Activated B cell treated with CpG ODN at 0.5 μM for 24 hours (primary cell): Measurements from ENCODE around the gene PRDM5. TPM values are rescaled to one million over a fixed set of nuclear protein-coding genes. Genes with fewer than 3 reads are reported as not detected.

Experiments
- ATAC-seq: fragments of 200-7000 bp; cut with Tn5 transposase; one replicate; pipeline ENCODE4 v1.10.0; 2021; ENCODE audit warnings: low read depth, mild to moderate bottlenecking, moderate library complexity
- CTCF ChIA-PET: fragments of 350-600 bp; sonication (Branson Sonifier 250); formaldehyde crosslinking; loops from one replicate; lab custom pipeline; 2021; ENCODE audit warnings: antibody characterized with exemption; lab: Charles Lee
- POLR2A ChIA-PET: fragments of 350-600 bp; sonication (Branson Sonifier 250); formaldehyde crosslinking; loops from one replicate; lab custom pipeline; 2021; ENCODE audit warnings: antibody characterized with exemption; lab: Charles Lee
- DNase-seq: peaks from one replicate; pipeline ENCODE4 v3.0.0; 2022
- H3K27ac Mint-ChIP-seq: one replicate; pipeline ENCODE4 v1.8.0; 2020; ENCODE audit warnings: mixed read lengths
- H3K27me3 Mint-ChIP-seq: one replicate; pipeline ENCODE4 v1.8.0; 2021; ENCODE audit warnings: mixed read lengths
- H3K36me3 Mint-ChIP-seq: one replicate; pipeline ENCODE4 v1.8.0; 2021; ENCODE audit warnings: low read depth, mixed read lengths
- H3K4me1 Mint-ChIP-seq: one replicate; pipeline ENCODE4 v1.8.0; 2021; ENCODE audit warnings: mixed read lengths
- H3K4me3 Mint-ChIP-seq: one replicate; pipeline ENCODE4 v1.8.0; 2020; ENCODE audit warnings: mild to moderate bottlenecking, mixed read lengths
- H3K9me3 Mint-ChIP-seq: one replicate; pipeline ENCODE4 v1.8.0; 2020; ENCODE audit warnings: mixed read lengths
- CTCF ChIP-seq: fragments of 200-600 bp; IDR thresholded peaks from one replicate; pipeline ENCODE4 v1.8.0; 2022; ENCODE audit warnings: antibody characterized with exemption, mild to moderate bottlenecking
- intact Hi-C: fragments of 100-400 bp; cut with micrococcal nuclease; formaldehyde crosslinking; loops from one replicate; pipeline ENCODE4 v1.15.1; 2024
- total RNA-seq: library from RNA; stranded (reverse); gene quantifications from 2 replicates; pipeline ENCODE4 v1.2.3, GENCODE V29; 2022

Gene PRDM5
- not detected in 2 replicates for total RNA-seq

GRCh38 chr4:120922381-120923206 lies at the start of gene PRDM5:
PRDM5 (minus strand) TSS chr4:120922726; CDS start chr4:120922608, 118 bp downstream.
- DNase-seq = no peak
- Mint-ChIP-seq H3K9me3 (no peaks in the 10 kb centered on the region), H3K4me1 (peaks cover 8% of the 10 kb centered on the region), H3K27ac (no peak within 1 kb of the TSS), H3K27me3 (peaks cover 28% of the 10 kb centered on the region), H3K4me3 (peak within 1 kb of the TSS; percentile 7), H3K36me3 (no peaks in the 10 kb centered on the region)
- no peak for TF ChIP-seq CTCF
- ChIA-PET POLR2A (no interaction called here), CTCF (no interaction called here)
- ATAC-seq = no peak
- intact Hi-C loops = no loop called here

- DNase-seq = no peak
- ATAC-seq = no peak
- H3K36me3 Mint-ChIP-seq = no peaks in the 10 kb centered on the region
- no peaks in the 10 kb centered on the region for H3K4me1 Mint-ChIP-seq
- intact Hi-C loops = no loop called here
- H3K4me3 Mint-ChIP-seq = no peak overlapping the region
- POLR2A ChIA-PET = no interaction called here
- no peaks in the 10 kb centered on the region for H3K9me3 Mint-ChIP-seq
- TF ChIP-seq CTCF = no peak
- H3K27ac Mint-ChIP-seq = no peak overlapping the region
- CTCF ChIA-PET = no interaction called here
- no peaks in the 10 kb centered on the region for H3K27me3 Mint-ChIP-seq
Measured at GRCh38 chr4:120971884-120972283, 49.4 kb upstream of the PRDM5 start.

GRCh38 chr4:120965938-120966337 lies 43.4 kb upstream of the PRDM5 start:
- no peak overlapping the region for H3K27ac Mint-ChIP-seq
- ATAC-seq (no peak), DNase-seq (no peak)
- ChIA-PET POLR2A (no interaction called here), CTCF (no interaction called here)
- intact Hi-C loops = no loop called here
- no peaks in the 10 kb centered on the region for H3K36me3 Mint-ChIP-seq
- TF ChIP-seq CTCF = no peak
- H3K9me3 Mint-ChIP-seq = no peaks in the 10 kb centered on the region
- H3K4me1 Mint-ChIP-seq = no peaks in the 10 kb centered on the region
- no peak overlapping the region for H3K4me3 Mint-ChIP-seq
- H3K27me3 Mint-ChIP-seq = no peaks in the 10 kb centered on the region

- POLR2A ChIA-PET = no interaction called here
- H3K27me3 Mint-ChIP-seq = no peaks in the 10 kb centered on the region
- H3K4me3 Mint-ChIP-seq = no peak overlapping the region
Measured at GRCh38 chr4:120964596-120964995, 42.1 kb upstream of the PRDM5 start.

More at GRCh38 chr4:120964596-120964995, 42.1 kb upstream of the PRDM5 start:
- intact Hi-C loops = no loop called here
- Mint-ChIP-seq H3K27ac (no peak overlapping the region), H3K9me3 (no peaks in the 10 kb centered on the region), H3K4me1 (no peaks in the 10 kb centered on the region), H3K36me3 (no peaks in the 10 kb centered on the region)
- CTCF ChIA-PET = no interaction called here
- DNase-seq (no peak), ATAC-seq (no peak)
- no peak for TF ChIP-seq CTCF
